Brain microvascular endothelial cell (primary cell): ENCODE data around the gene SMIM31.
A peak's percentile ranks its signal among the peaks of the same experiment; 100 is the strongest.

Source experiments
- DNase-seq: peaks from one replicate; pipeline ENCODE4 v3.0.0-alpha.2; 2020
- H3K27ac ChIP-seq: fragments of 250-450 bp; sonication (Bioruptor Pico); 2 replicates; pipeline ENCODE4 v1.5.1; 2020; ENCODE audit warnings: mild to moderate bottlenecking, moderate library complexity
- H3K27me3 ChIP-seq: fragments of 250-450 bp; sonication (Bioruptor Pico); replicated peaks from 2 replicates; pipeline ENCODE4 v1.5.1; 2020; ENCODE audit warnings: mild to moderate bottlenecking
- H3K36me3 ChIP-seq: fragments of 250-450 bp; sonication (Bioruptor Pico); replicated peaks from 2 replicates; pipeline ENCODE4 v1.5.1; 2020; ENCODE audit warnings: mild to moderate bottlenecking
- H3K4me3 ChIP-seq: 2 replicates; pipeline ENCODE4 v1.5.1; 2011; ENCODE audit warnings: low read depth, mild to moderate bottlenecking, control low read depth, low read length, moderate library complexity
- CTCF ChIP-seq: IDR thresholded peaks from 2 replicates; pipeline ENCODE4 v1.5.1; 2011; ENCODE audit warnings: low read depth, mild to moderate bottlenecking, moderate library complexity, low read length, control low read depth, inconsistent platforms; ENCODE audit errors: missing control alignments
- in situ Hi-C: cut with HindIII; loops from 2 replicates; pipeline ENCODE4 v1.10.0; 2017; ENCODE audit warnings: low sequenced_read_pairs, low pct_ligation_motif_present

SMIM31 gene

GRCh38 chr4:164770010-164770724, 16.2 kb downstream of the SMIM31 start:
- in situ Hi-C loops = no loop called here
- no peaks in the 10 kb centered on the region for H3K36me3 ChIP-seq
- no peak for TF ChIP-seq CTCF
- no peak for DNase-seq
- H3K4me3 ChIP-seq = no peak overlapping the region
- H3K27me3 ChIP-seq = no peaks in the 10 kb centered on the region
- H3K27ac ChIP-seq = no peak overlapping the region

DNA sequence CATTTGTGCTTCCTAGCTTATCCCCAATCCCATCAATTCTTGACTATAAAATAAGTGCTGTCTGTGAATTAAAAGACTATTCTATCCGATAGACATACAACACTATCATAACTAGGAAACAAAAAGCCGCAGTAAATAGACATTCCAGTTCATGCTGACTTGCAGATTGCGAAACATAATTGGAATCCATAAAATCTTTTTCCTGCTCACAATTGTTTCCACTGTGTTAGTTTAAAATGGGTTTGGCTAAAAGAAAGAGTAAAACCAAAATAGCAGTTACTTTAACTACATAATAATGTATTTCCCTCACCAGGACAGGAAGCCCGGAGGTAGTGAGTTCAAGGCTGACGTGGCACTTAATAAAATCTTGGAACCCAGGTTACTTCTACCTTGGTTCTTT, 17.2 kb downstream of the SMIM31 start:
- Histone ChIP-seq H3K27me3 (no peaks in the 10 kb centered on the region), H3K4me3 (no peak overlapping the region), H3K36me3 (no peaks in the 10 kb centered on the region), H3K27ac (no peak overlapping the region)
- TF ChIP-seq CTCF = no peak
- in situ Hi-C loops = no loop called here
- DNase-seq = no peak

DNA sequence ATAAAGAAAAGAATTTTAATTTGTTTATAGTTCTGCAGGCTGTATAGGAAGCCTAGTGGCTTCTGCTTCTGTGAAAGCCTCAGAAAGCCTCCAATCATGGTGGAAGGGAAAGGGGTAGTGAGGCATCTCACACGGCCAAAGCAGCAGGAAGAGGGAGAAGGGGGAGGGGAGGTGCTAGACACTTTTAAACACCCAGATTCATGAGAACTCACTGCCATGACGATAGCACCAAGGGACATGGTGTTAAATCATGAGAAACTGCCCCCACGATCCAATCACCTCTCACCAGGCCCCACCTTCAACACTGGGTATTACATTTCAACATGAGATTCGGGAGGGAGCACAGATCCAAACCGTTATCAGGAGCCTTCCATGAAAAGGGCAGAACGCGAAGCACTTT, 18.1 kb downstream of the SMIM31 start:
- H3K27me3 ChIP-seq = no peaks in the 10 kb centered on the region
- H3K27ac ChIP-seq = no peak overlapping the region
- H3K4me3 ChIP-seq = no peak overlapping the region
- in situ Hi-C loops = no loop called here
- no peak for DNase-seq
- TF ChIP-seq CTCF = no peak
- no peaks in the 10 kb centered on the region for H3K36me3 ChIP-seq

DNA sequence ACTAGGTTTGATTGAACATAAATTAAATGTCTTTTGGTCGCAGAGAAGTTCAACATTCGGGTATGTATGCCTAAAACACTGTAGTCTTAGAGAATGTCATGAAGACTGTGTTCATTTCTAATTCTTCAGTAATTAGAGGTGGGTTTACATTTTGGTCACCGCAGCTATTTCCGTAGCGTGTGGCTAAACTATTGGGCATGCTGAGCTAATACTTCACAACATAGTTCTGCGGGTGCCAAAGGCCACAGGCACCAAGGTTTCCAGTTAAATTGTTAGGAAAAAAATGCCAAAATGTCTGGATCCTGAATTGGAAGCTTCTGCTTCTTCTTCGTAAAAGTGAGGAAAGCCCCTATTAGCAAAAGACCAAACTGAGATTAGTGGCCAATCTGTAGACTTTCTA, 25.1 kb downstream of the SMIM31 start:
- no peak for DNase-seq
- H3K27ac ChIP-seq = no peak overlapping the region
- no peaks in the 10 kb centered on the region for H3K36me3 ChIP-seq
- TF ChIP-seq CTCF = no peak
- H3K4me3 ChIP-seq = no peak overlapping the region
- no peaks in the 10 kb centered on the region for H3K27me3 ChIP-seq
- in situ Hi-C loops = no loop called here

DNA sequence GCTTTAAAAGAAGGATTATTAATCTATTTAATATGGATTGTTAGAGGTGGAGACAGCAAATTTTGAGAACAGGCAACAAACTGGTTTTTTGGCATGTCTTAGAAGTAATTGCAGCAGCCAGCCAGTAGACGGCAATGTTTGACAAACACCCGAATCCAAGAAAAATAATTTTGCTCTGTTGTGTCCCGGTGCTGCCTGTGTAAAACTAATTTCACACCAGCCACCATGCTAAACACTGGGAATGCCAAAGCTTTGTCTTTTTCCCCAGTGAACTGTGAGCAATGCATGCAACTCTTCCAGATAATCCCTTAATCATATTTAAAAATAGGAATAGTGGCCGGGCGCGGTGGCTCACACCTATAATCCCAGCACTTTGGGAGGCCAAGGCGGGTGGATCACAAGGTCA, 25.9 kb downstream of the SMIM31 start:
- Histone ChIP-seq H3K27me3 (no peaks in the 10 kb centered on the region), H3K27ac (no peak overlapping the region), H3K36me3 (no peaks in the 10 kb centered on the region), H3K4me3 (no peak overlapping the region)
- TF ChIP-seq CTCF = peak; percentile 96
- in situ Hi-C loops = no loop called here
- peak; percentile 47 for DNase-seq

DNA sequence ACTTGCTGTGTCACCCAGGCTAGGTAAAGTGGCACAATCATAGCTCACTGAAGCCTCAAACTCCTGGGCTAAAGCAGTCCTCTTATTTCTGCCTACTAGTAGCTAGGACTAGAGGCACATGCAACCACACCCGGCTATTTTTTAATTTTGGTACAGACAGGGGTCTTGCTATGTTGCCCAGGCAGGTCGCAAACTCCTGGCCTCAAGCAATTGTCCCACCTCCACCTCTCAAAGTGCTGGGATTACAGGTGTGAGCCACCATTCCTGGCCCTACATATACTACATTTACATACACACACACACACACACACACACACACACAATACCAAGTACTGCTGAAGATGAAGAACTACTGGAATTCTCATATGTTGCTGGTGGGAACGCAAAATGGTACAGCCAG, 26.9 kb downstream of the SMIM31 start:
- H3K4me3 ChIP-seq = no peak overlapping the region
- no peak for DNase-seq
- in situ Hi-C loops = no loop called here
- no peak for TF ChIP-seq CTCF
- no peaks in the 10 kb centered on the region for H3K36me3 ChIP-seq
- no peak overlapping the region for H3K27ac ChIP-seq
- H3K27me3 ChIP-seq = no peaks in the 10 kb centered on the region
